ENCODE results near the gene RSPH9. TPM values are rescaled to one million over a fixed set of nuclear protein-coding genes. Genes with fewer than 3 reads are reported as not detected.

The RSPH9 gene
- total and polyA plus RNA-seq, 12 donors: 0.20 to 1.00 (median 0.37) TPM; not detected in 2

GRCh38 chr6:43706788-43707187, 62.0 kb downstream of the RSPH9 start:
- no peak for DNase-seq
- WGBS, 4 donors: 72 to 78% (median 75%) methylated on average over 8 of the region's 8 CpGs

GRCh38 chr6:43707269-43707668, 62.4 kb downstream of the RSPH9 start:
- Histone ChIP-seq H3K27ac (no peak overlapping the region), H3K36me3 (replicated peaks in 1 of 2) (no peaks in the 10 kb centered on the region), H3K9me3 (replicated peaks in 1 of 3) (no peaks in the 10 kb centered on the region), H3K4me1 (replicated peaks in 1 of 2) (peaks cover 18 to 24% of the 10 kb centered on the region in 2 donors), H3K27me3 (no peaks in the 10 kb centered on the region), H3K4me3 (no peak overlapping the region)
- 84 to 92% (median 88%) methylated on average over 7 of the region's 7 CpGs for WGBS, 4 donors
- intact Hi-C loops (cut with DNase I): no loop called here
- TF ChIP-seq POLR2A (IDR thresholded peaks at IDR 0.05): no peak
- TF ChIP-seq CTCF (IDR thresholded peaks at IDR 0.05): no peak
- no peak for DNase-seq

More at GRCh38 chr6:43706788-43707187, 62.0 kb downstream of the RSPH9 start:
- Histone ChIP-seq H3K4me1 (replicated peaks in 1 of 2) (peaks cover 21 to 29% of the 10 kb centered on the region in 2 donors), H3K4me3 (no peak overlapping the region), H3K9me3 (replicated peaks in 1 of 3) (no peaks in the 10 kb centered on the region), H3K27ac (no peak overlapping the region), H3K36me3 (replicated peaks in 1 of 2) (no peaks in the 10 kb centered on the region), H3K27me3 (no peaks in the 10 kb centered on the region)
- TF ChIP-seq CTCF (IDR thresholded peaks at IDR 0.05) (no peak), POLR2A (IDR thresholded peaks at IDR 0.05) (no peak)
- intact Hi-C loops (cut with DNase I): no loop called here

DNA sequence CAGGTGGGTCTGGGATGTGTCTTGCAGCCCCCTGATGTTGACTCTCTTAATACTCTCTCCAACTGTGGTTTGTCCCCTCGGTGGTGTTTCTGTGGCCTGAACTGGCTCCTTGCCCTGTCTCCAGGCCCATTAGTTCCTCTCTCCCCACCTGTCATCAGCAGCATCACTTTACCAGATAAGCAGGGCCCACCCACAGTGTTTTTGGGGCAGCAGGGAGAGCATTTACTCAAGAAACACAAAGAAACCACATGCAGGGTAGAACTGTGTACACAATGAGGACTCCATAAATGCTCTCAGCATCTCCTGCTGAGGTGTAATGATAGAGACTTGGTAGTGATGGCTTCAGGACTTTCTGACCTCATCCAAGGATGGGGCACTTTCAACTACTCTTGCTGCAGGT, 62.9 kb downstream of the RSPH9 start:
- H3K4me3 ChIP-seq: no peak overlapping the region
- no peak for DNase-seq
- TF ChIP-seq CTCF (IDR thresholded peaks at IDR 0.05): no peak
- no peak for TF ChIP-seq POLR2A (IDR thresholded peaks at IDR 0.05)
- H3K36me3 ChIP-seq (replicated peaks in 1 of 2): no peaks in the 10 kb centered on the region
- H3K27me3 ChIP-seq: no peaks in the 10 kb centered on the region
- peaks cover 14 to 21% of the 10 kb centered on the region in 2 donors for H3K4me1 ChIP-seq (replicated peaks in 1 of 2)
- WGBS, 4 donors: 46 to 100% (median 69%) methylated on average over 1 of the region's 1 CpG
- H3K27ac ChIP-seq: no peak overlapping the region
- intact Hi-C loops (cut with DNase I): no loop called here
- no peaks in the 10 kb centered on the region for H3K9me3 ChIP-seq (replicated peaks in 1 of 3)

- Histone ChIP-seq H3K9me3 (replicated peaks in 1 of 3) (no peaks in the 10 kb centered on the region), H3K27me3 (no peaks in the 10 kb centered on the region), H3K4me3 (no peak overlapping the region), H3K4me1 (replicated peaks in 1 of 2) (peaks cover 10 to 16% of the 10 kb centered on the region in 2 donors), H3K27ac (peak overlapping the region in 3 of 5 donors; percentile 67 to 75 (median 71)), H3K36me3 (replicated peaks in 1 of 2) (no peaks in the 10 kb centered on the region)
- WGBS, 4 donors: 31 to 41% (median 35%) methylated on average over 5 of the region's 5 CpGs
- peak in 5 of 7 donors; percentile 35 to 70 (median 46) for DNase-seq
- intact Hi-C loops (cut with DNase I): no loop called here
- TF ChIP-seq POLR2A (IDR thresholded peaks at IDR 0.05) (no peak), CTCF (IDR thresholded peaks at IDR 0.05) (no peak)
Measured at GRCh38 chr6:43708860-43709653, 64.2 kb downstream of the RSPH9 start.
